ENCODE measurements around the gene MLLT3. TPM values are rescaled to one million over a fixed set of nuclear protein-coding genes. Genes with fewer than 3 reads are reported as not detected.

Gene MLLT3
- total RNA-seq, 1 donor from 2014 or later, result 13.3 TPM

DNA sequence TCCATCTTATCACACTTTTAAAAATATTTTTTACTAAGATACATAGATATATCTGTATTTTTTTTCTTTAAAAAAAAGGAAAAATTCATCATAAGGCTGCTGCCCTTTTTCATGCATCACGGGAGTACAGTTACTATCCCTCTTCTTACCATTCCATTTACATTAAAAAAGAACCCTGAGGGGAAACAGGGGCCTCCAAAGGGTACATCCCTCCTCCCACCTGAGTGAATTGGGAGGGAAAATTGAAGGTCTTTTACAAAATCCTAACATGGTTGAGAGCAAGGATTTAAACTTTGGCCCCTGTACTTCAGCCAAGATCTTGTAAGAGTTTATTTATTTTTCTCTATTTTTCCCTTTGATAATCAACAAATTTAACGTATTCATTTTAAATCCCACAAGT lies 319.2 kb downstream of the MLLT3 start:
- intact Hi-C loops (cut with DNase I), result no loop called here

DNA sequence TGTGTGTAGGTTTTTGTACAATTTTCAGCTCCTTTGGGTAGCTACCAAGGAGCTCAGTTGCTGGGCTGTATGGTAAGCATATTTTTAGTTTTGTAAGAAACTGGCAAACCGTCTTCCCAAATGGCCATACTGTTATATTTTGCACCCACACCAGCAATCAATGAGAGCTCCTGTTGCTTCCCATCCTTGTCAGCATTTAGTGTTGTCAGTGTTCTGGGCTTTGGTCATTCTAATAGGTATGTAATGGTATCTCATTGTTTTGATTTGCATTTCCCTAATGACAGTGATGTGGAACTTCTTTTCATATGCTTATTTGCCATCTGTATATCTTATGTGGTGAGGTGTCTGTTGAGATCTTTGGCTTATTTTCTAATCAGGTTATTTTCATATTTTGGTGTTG lies 320.1 kb downstream of the MLLT3 start:
- intact Hi-C loops (cut with DNase I), result no loop called here

More for the DNA sequence above, 319.2 kb downstream of the MLLT3 start:
- DNase-seq (ENCODE audit: low spot score), result no peak

DNA sequence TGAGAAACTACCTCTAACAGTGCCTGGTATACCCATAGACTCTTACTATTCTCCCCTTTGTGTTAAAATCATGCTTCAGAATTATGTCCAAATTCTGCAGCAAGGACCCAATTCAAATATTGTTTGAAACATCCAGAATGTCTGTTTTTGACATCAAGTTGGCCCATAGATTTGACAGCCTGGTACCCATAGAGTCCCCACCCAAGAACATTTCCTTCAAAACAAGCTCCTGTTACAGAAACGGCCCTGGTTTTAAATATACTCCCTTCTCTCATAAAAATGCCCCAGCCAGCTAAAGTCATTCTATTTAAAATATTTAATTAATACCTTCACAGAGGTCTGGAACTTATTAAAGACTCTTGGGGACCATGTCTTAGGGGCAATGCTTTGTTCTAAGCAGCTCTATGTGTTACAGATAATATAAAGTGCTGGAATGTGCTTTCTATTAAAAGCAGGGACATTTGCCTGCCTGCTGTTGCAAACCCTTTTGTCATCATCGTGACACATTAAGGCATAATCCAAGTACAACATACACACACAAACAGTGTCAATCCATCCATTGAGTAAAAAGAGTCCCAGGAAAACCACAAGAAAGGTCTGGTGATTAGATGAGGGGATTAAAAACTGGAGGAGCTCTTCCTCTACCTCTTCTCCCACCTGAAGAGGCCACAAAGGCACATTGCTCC lies 321.7 kb downstream of the MLLT3 start:
- intact Hi-C loops (cut with DNase I), result no loop called here
- DNase-seq (ENCODE audit: low spot score), result no peak

More for the DNA sequence above, 320.1 kb downstream of the MLLT3 start:
- no peak for DNase-seq (ENCODE audit: low spot score)

DNA sequence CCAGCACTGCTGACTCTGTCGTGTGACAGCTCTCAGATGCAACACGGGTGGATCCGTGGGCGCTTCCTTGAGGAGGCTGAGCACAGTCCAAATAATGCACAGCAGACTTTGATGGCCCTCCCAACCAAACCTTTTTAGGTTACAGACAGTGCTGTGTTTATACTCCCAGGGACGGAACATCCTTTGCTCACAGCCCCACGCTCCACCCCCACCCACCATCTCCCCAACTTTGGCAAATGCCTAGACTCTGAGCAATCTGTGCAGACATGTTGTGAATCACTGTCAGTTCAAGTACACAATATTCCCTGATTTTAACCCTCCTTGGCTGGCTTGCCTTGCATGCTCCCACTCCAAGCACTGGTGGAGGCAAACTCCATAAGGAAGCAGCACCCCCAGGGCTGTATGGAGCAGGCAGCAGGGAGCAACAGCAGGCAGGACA lies 324.6 kb downstream of the MLLT3 start:
- intact Hi-C loops (cut with DNase I), result loop anchor here (10.0 kb wide), 1 partner anchor 263 kb away; no protein-coding TSS in a partner anchor
- DNase-seq (ENCODE audit: low spot score), result no peak

DNA sequence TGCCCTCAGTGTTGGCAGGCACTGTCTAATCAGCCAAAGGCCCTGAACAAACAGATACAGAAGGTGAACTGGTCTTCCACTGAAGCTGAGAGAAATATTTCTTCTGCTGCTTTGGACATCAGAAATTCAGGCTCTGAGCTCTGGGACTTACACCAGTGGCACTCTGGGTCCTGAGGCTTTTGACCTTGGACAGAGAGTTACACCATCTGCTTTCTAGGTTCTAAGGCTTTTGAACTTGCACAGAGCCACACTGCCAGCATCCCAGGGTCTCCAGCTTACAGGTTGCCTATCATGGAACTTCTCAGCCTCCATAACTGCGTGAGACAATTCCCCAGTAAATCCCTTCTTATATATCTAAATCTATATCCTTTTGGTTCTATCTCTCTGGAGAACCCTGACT lies 326.7 kb downstream of the MLLT3 start:
- no peak for DNase-seq (ENCODE audit: low spot score)
- intact Hi-C loops (cut with DNase I), result loop anchor here (10.0 kb wide), 1 partner anchor 261 kb away; no protein-coding TSS in a partner anchor

DNA sequence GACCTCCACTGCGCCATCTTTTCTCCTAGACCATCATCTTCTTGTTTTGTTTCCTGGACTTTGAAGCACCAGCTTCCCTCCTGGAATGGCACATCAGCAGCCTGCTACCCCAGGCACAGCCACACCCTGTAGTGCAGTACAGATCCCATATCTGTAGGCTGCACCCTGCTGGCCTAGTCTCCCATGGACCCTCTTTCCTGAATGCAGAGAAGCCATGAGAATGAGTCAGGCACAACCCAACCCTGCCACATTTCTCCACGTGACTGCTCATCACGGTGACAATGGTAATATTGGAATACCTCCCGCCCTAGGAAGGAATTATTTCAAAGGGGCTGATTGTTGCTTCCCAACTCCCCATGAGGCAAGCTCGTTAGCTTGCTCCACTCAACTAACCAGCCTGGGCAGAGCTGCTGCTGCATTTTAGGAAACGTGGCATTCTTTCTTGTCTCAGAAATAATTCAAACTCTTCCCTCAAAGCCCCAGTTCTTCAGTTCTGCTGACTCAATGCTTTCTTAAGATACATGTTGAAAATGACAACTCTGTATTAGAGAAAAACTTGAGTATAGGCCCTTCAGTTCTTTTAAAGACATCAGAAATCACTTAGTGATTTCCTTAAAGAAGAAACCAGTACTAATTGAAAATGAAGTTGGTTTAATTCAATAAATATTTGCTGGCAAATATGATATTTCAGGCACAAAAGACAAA lies 328.1 kb downstream of the MLLT3 start:
- no peak for DNase-seq (ENCODE audit: low spot score)
- intact Hi-C loops (cut with DNase I), result loop anchor here (10.0 kb wide), 1 partner anchor 259 kb away; no protein-coding TSS in a partner anchor

DNA sequence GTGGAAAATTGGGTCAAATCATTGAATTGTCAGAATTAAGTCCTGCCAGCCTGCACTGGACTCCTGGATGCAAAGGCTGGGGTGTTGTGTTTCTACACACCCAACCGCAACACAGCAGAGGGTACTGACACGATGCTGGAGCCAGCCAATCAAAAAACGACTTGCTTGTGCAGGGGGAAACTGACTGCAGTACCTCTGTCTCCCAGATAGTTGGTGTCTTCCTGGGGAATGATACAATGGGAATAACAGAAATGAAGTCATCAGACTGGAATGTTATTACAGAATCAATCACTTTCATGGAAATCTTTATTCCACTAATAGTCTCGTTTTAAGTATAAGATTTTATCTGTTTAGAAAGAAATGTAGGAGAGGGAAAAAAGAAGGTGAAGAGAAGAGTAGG lies 330.3 kb downstream of the MLLT3 start:
- intact Hi-C loops (cut with DNase I), result loop anchor here (10.0 kb wide), 1 partner anchor 257 kb away; no protein-coding TSS in a partner anchor
- DNase-seq (ENCODE audit: low spot score), result no peak

Small RNA genes within 50 kb of the gene (microRNA-seq; reads per million reads assigned to microRNA genes)
- gene MIR4473, result 4.4 reads per million, percentile 4 among the genes with 10 or more reads in this experiment
- not detected for gene MIR4474

Other genes with a start within 250 kb of the MLLT3 start
- 38.3 TPM for gene FOCAD, start 61.8 kb upstream of the MLLT3 start, total RNA-seq